Measurements from ENCODE around the gene C1orf50. TPM values are rescaled to one million over a fixed set of nuclear protein-coding genes. Genes with fewer than 3 reads are reported as not detected.

The C1orf50 gene
- total and polyA plus RNA-seq, 2 donors (not counting 3 experiments of a cell fraction or from before 2014, with no cell fraction given), result 4.8 to 7.4 TPM

DNA sequence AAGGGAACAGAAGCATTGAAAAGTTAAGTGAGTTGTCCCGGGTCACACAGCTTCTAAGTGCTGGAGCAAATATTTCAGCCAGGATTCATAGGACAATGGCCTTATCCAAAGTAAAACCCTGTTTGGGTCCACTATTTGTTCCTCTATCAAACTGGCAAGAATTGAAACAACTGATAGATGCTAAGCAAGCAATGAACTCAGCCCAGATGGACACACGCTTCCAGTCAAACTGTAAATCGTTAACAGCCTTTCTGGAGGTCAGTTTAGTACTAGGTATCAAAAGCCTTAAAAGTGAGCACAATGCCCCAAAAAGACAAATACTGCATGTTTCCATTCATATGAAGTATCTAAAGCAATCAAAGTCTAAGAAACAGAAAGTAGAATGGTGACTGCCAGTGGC, 50.9 kb downstream of the C1orf50 start:
- Histone ChIP-seq H3K4me1 (ENCODE audit: control insufficient read depth, extremely low read depth, insufficient read depth, low read length) (peaks cover 18% of the 10 kb centered on the region), H3K9me1 (replicated peaks; ENCODE audit: control insufficient read depth, extremely low read depth, insufficient read depth, low read length) (peaks cover 2% of the 10 kb centered on the region), H3K27ac (ENCODE audit: insufficient read depth, low read depth, low read length) (no peak overlapping the region), H3K79me2 (ENCODE audit: control insufficient read depth, insufficient read depth, low read length) (no peaks in the 10 kb centered on the region), H3K4me3 (replicated peaks in 1 of 3; ENCODE audit: insufficient read depth in 1 of 3, low read depth in 1 of 3, low read length in 3 of 3) (no peak overlapping the region), H3K27me3 (ENCODE audit: control insufficient read depth in 2 of 2, insufficient read depth in 2 of 2, low read length in 2 of 2) (no peaks in the 10 kb centered on the region), H4K20me1 (replicated peaks; ENCODE audit: control insufficient read depth, extremely low read depth, insufficient read depth, low read length) (no peaks in the 10 kb centered on the region), H3K9ac (replicated peaks; ENCODE audit: extremely low read depth, insufficient read depth, low read length) (no peak overlapping the region), H3K36me3 (ENCODE audit: control insufficient read depth in 2 of 2, extremely low read depth in 1 of 2, insufficient read depth in 2 of 2, low read length in 2 of 2) (no peaks in the 10 kb centered on the region), H3K4me2 (ENCODE audit: insufficient read depth, low read length) (peak overlapping the region; percentile 74), H2AFZ (ENCODE audit: low read depth, low read length) (no peak overlapping the region), H3K9me3 (replicated peaks; ENCODE audit: control insufficient read depth, insufficient read depth, low read length) (no peaks in the 10 kb centered on the region)
- intact Hi-C loops (cut with micrococcal nuclease) (loop anchor here (1.0 to 2.0 kb wide), 3 partner anchors 29 to 51 kb away; partner anchors contain the start of genes C1orf50, P3H1, TMEM269 and ZNF691), dilution Hi-C loops (cut with MboI; ENCODE audit: extremely low pct_ligation_motif_present, low sequenced_read_pairs) (no loop called here)
- ChIA-PET POLR2A (interaction anchor here (0.7 to 1.2 kb wide), 4 partner anchors 13 to 52 kb away, joined by 3 to 10 read pairs (median 5); partner anchors contain the start of genes TMEM269 and ZNF691), CTCF (interaction anchor here (0.9 to 3.1 kb wide), 6 partner anchors 18 to 256 kb away, joined by 3 to 16 read pairs (median 8); partner anchors contain the start of gene ZNF691)
- FAIRE-seq (no peak), DNase-seq (ENCODE audit: low read depth, low spot score) (no peak)
- BruUV-seq (replicated peaks), result TSS peak; percentile 69
- TF ChIP-seq FOS (IDR thresholded peaks at IDR 0.05; ENCODE audit: borderline replicate concordance, insufficient read depth, low read length), result no peak
- TF ChIP-seq, protein P1, sequence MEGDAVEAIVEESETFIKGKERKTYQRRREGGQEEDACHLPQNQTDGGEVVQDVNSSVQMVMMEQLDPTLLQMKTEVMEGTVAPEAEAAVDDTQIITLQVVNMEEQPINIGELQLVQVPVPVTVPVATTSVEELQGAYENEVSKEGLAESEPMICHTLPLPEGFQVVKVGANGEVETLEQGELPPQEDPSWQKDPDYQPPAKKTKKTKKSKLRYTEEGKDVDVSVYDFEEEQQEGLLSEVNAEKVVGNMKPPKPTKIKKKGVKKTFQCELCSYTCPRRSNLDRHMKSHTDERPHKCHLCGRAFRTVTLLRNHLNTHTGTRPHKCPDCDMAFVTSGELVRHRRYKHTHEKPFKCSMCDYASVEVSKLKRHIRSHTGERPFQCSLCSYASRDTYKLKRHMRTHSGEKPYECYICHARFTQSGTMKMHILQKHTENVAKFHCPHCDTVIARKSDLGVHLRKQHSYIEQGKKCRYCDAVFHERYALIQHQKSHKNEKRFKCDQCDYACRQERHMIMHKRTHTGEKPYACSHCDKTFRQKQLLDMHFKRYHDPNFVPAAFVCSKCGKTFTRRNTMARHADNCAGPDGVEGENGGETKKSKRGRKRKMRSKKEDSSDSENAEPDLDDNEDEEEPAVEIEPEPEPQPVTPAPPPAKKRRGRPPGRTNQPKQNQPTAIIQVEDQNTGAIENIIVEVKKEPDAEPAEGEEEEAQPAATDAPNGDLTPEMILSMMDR (IDR thresholded peaks at IDR 0.05; ENCODE audit: extremely low read depth in 1 of 2, insufficient read depth in 1 of 2, low read depth in 1 of 2, low read length in 2 of 2), result no peak
- no peak for TF ChIP-seq POLR2AphosphoS5 (IDR thresholded peaks at IDR 0.05; ENCODE audit: insufficient read depth, low read depth, low read length)
- no peak for TF ChIP-seq EZH2 (IDR thresholded peaks at IDR 0.05; ENCODE audit: borderline replicate concordance, low read depth, low read length, severe bottlenecking)
- TF ChIP-seq MAX (IDR thresholded peaks at IDR 0.05; ENCODE audit: insufficient read depth, insufficient read length), result no peak
- no peak for TF ChIP-seq GATA2 (IDR thresholded peaks at IDR 0.05; ENCODE audit: insufficient read depth, insufficient read length, low read depth, low read length)
- no peak for TF ChIP-seq JUN (IDR thresholded peaks at IDR 0.05; ENCODE audit: borderline replicate concordance, insufficient read depth, insufficient read length, low read depth)
- TF ChIP-seq POLR2A (IDR thresholded peaks at IDR 0.05; ENCODE audit: low read depth, low read length), result no peak
- no peak for TF ChIP-seq MYC (IDR thresholded peaks at IDR 0.05; ENCODE audit: low read depth, low read length)

Data from endothelial cell of umbilical vein (primary cell).